ENCODE measurements around the gene STK36.

The STK36 gene

GRCh38 chr2:218644721-218645120 lies 27.2 kb upstream of the STK36 start:
- Histone ChIP-seq H3K9me3 (replicated peaks; ENCODE audit: low read length) (no peaks in the 10 kb centered on the region), H3K27me3 (ENCODE audit: control insufficient read depth, insufficient read depth, low read length) (no peaks in the 10 kb centered on the region), H3K4me2 (ENCODE audit: low read length) (no peak overlapping the region), H3K9ac (ENCODE audit: low read depth, low read length) (peak overlapping the region; percentile 56), H3K36me3 (ENCODE audit: insufficient read depth, low read length) (peaks cover 75% of the 10 kb centered on the region), H3K4me3 (ENCODE audit: low read length) (no peak overlapping the region), H3K4me1 (ENCODE audit: control insufficient read depth, insufficient read depth, low read length) (peaks cover 10% of the 10 kb centered on the region)

GRCh38 chr2:218645126-218645525 lies 26.8 kb upstream of the STK36 start:
- Histone ChIP-seq H3K4me1 (ENCODE audit: control insufficient read depth, insufficient read depth, low read length) (peaks cover 10% of the 10 kb centered on the region), H3K9me3 (replicated peaks; ENCODE audit: low read length) (no peaks in the 10 kb centered on the region), H3K4me2 (ENCODE audit: low read length) (no peak overlapping the region), H3K9ac (ENCODE audit: low read depth, low read length) (peak overlapping the region; percentile 56), H3K36me3 (ENCODE audit: insufficient read depth, low read length) (peaks cover 73% of the 10 kb centered on the region), H3K4me3 (ENCODE audit: low read length) (no peak overlapping the region), H3K27me3 (ENCODE audit: control insufficient read depth, insufficient read depth, low read length) (no peaks in the 10 kb centered on the region)

GRCh38 chr2:218648088-218648786 lies 23.6 kb upstream of the STK36 start:
- no peaks in the 10 kb centered on the region for H3K9me3 ChIP-seq (replicated peaks; ENCODE audit: low read length)
- H3K36me3 ChIP-seq (ENCODE audit: insufficient read depth, low read length): peaks cover 67% of the 10 kb centered on the region
- no peaks in the 10 kb centered on the region for H3K27me3 ChIP-seq (ENCODE audit: control insufficient read depth, insufficient read depth, low read length)
- no peak overlapping the region for H3K4me3 ChIP-seq (ENCODE audit: low read length)
- peaks cover 10% of the 10 kb centered on the region for H3K4me1 ChIP-seq (ENCODE audit: control insufficient read depth, insufficient read depth, low read length)
- no peak overlapping the region for H3K4me2 ChIP-seq (ENCODE audit: low read length)
- no peak overlapping the region for H3K9ac ChIP-seq (ENCODE audit: low read depth, low read length)

DNA sequence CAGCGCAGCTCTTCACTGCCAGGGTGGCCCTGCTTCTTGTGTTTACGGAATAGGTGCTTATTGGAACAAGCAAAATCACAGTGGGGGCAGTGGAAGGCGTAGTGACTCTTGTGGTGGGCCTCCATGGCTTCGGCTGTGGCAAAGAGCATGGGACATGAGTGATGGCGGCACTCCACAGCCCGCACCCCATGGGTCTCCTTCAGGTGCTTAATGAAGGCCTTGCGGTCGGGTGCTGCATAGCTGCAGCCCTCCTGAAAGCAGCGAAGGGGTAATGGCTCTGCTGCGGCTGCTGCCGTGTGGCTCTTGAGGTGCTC lies 23.1 kb upstream of the STK36 start:
- Histone ChIP-seq H3K4me1 (ENCODE audit: control insufficient read depth, insufficient read depth, low read length) (peaks cover 10% of the 10 kb centered on the region), H3K36me3 (ENCODE audit: insufficient read depth, low read length) (peaks cover 62% of the 10 kb centered on the region), H3K9me3 (replicated peaks; ENCODE audit: low read length) (no peaks in the 10 kb centered on the region), H3K27me3 (ENCODE audit: control insufficient read depth, insufficient read depth, low read length) (no peaks in the 10 kb centered on the region), H3K4me2 (ENCODE audit: low read length) (no peak overlapping the region), H3K9ac (ENCODE audit: low read depth, low read length) (no peak overlapping the region), H3K4me3 (ENCODE audit: low read length) (no peak overlapping the region)

- Histone ChIP-seq H3K9me3 (replicated peaks; ENCODE audit: low read length) (no peaks in the 10 kb centered on the region), H3K4me3 (ENCODE audit: low read length) (no peak overlapping the region), H3K36me3 (ENCODE audit: insufficient read depth, low read length) (peaks cover 27% of the 10 kb centered on the region), H3K27me3 (ENCODE audit: control insufficient read depth, insufficient read depth, low read length) (no peaks in the 10 kb centered on the region), H3K4me1 (ENCODE audit: control insufficient read depth, insufficient read depth, low read length) (peaks cover 8% of the 10 kb centered on the region), H3K4me2 (ENCODE audit: low read length) (no peak overlapping the region), H3K9ac (ENCODE audit: low read depth, low read length) (no peak overlapping the region)
These were observed 16.1 kb upstream of the STK36 start for GRCh38 chr2:218655751-218656150.

GRCh38 chr2:218658671-218659257 lies 13.1 kb upstream of the STK36 start:
- Histone ChIP-seq H3K9me3 (replicated peaks; ENCODE audit: low read length) (no peaks in the 10 kb centered on the region), H3K4me2 (ENCODE audit: low read length) (peak overlapping the region; percentile 97), H3K36me3 (ENCODE audit: insufficient read depth, low read length) (peaks cover 37% of the 10 kb centered on the region), H3K9ac (ENCODE audit: low read depth, low read length) (peak overlapping the region; percentile 88), H3K27me3 (ENCODE audit: control insufficient read depth, insufficient read depth, low read length) (no peaks in the 10 kb centered on the region), H3K4me3 (ENCODE audit: low read length) (peak overlapping the region; percentile 92), H3K4me1 (ENCODE audit: control insufficient read depth, insufficient read depth, low read length) (peaks cover 8% of the 10 kb centered on the region)

GRCh38 chr2:218659258-218659987 lies 12.5 kb upstream of the STK36 start, which contains the start of the genes BCS1L and ZNF142:
TSS of gene BCS1L (plus strand) at chr2:218659683. CDS start at chr2:218660988, 1,305 bp downstream.
TSS of gene ZNF142 (minus strand) at chr2:218659623. CDS start at chr2:218656429, 3,194 bp downstream.
- peak within 1 kb of the TSS; percentile 92 for H3K4me3 ChIP-seq (ENCODE audit: low read length)
- H3K9me3 ChIP-seq (replicated peaks; ENCODE audit: low read length): no peaks in the 10 kb centered on the region
- peaks cover 44% of the 10 kb centered on the region for H3K36me3 ChIP-seq (ENCODE audit: insufficient read depth, low read length)
- H3K4me1 ChIP-seq (ENCODE audit: control insufficient read depth, insufficient read depth, low read length): peaks cover 8% of the 10 kb centered on the region
- H3K9ac ChIP-seq (ENCODE audit: low read depth, low read length): peak within 1 kb of the TSS; percentile 88
- H3K27me3 ChIP-seq (ENCODE audit: control insufficient read depth, insufficient read depth, low read length): no peaks in the 10 kb centered on the region
- peak within 1 kb of the TSS; percentile 97 for H3K4me2 ChIP-seq (ENCODE audit: low read length)

GRCh38 chr2:218659988-218660358 lies 11.9 kb upstream of the STK36 start:
- H3K36me3 ChIP-seq (ENCODE audit: insufficient read depth, low read length): peaks cover 44% of the 10 kb centered on the region
- peak overlapping the region; percentile 88 for H3K9ac ChIP-seq (ENCODE audit: low read depth, low read length)
- no peaks in the 10 kb centered on the region for H3K9me3 ChIP-seq (replicated peaks; ENCODE audit: low read length)
- no peaks in the 10 kb centered on the region for H3K27me3 ChIP-seq (ENCODE audit: control insufficient read depth, insufficient read depth, low read length)
- H3K4me1 ChIP-seq (ENCODE audit: control insufficient read depth, insufficient read depth, low read length): peaks cover 8% of the 10 kb centered on the region
- H3K4me2 ChIP-seq (ENCODE audit: low read length): peak overlapping the region; percentile 97
- H3K4me3 ChIP-seq (ENCODE audit: low read length): peak overlapping the region; percentile 92

DNA sequence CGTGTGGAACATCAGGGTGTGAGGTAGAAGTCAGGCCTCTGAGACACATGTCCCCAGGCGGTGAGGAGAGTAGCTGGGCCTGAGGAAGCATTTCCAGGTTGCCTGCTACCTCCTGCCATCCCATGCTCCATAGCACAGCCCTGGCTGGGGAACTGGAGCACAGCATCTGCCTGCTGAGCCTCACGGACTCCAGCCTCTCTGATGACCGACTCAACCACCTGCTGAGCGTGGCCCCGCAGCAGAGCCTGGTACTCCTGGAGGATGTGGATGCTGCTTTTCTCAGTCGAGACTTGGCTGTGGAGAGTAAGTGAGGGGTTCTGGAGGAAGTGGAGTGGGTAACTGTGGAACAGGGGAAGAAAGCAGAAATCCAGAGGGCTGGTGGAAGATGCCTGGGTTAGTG lies 9.5 kb upstream of the STK36 start:
- no peaks in the 10 kb centered on the region for H3K27me3 ChIP-seq (ENCODE audit: control insufficient read depth, insufficient read depth, low read length)
- H3K4me1 ChIP-seq (ENCODE audit: control insufficient read depth, insufficient read depth, low read length): peaks cover 8% of the 10 kb centered on the region
- no peak overlapping the region for H3K9ac ChIP-seq (ENCODE audit: low read depth, low read length)
- H3K9me3 ChIP-seq (replicated peaks; ENCODE audit: low read length): no peaks in the 10 kb centered on the region
- H3K36me3 ChIP-seq (ENCODE audit: insufficient read depth, low read length): peaks cover 56% of the 10 kb centered on the region
- no peak overlapping the region for H3K4me2 ChIP-seq (ENCODE audit: low read length)
- no peak overlapping the region for H3K4me3 ChIP-seq (ENCODE audit: low read length)

GRCh38 chr2:218662827-218663226 lies 9.1 kb upstream of the STK36 start:
- Histone ChIP-seq H3K36me3 (ENCODE audit: insufficient read depth, low read length) (peaks cover 58% of the 10 kb centered on the region), H3K27me3 (ENCODE audit: control insufficient read depth, insufficient read depth, low read length) (no peaks in the 10 kb centered on the region), H3K9ac (ENCODE audit: low read depth, low read length) (no peak overlapping the region), H3K9me3 (replicated peaks; ENCODE audit: low read length) (no peaks in the 10 kb centered on the region), H3K4me3 (ENCODE audit: low read length) (no peak overlapping the region), H3K4me2 (ENCODE audit: low read length) (no peak overlapping the region), H3K4me1 (ENCODE audit: control insufficient read depth, insufficient read depth, low read length) (peaks cover 8% of the 10 kb centered on the region)

GRCh38 chr2:218663901-218664300 lies 8.0 kb upstream of the STK36 start:
- Histone ChIP-seq H3K4me3 (ENCODE audit: low read length) (no peak overlapping the region), H3K36me3 (ENCODE audit: insufficient read depth, low read length) (peaks cover 66% of the 10 kb centered on the region)

More at GRCh38 chr2:218663901-218664300, 8.0 kb upstream of the STK36 start:
- H3K4me1 ChIP-seq (ENCODE audit: control insufficient read depth, insufficient read depth, low read length): peaks cover 8% of the 10 kb centered on the region
- no peak overlapping the region for H3K4me2 ChIP-seq (ENCODE audit: low read length)
- H3K9ac ChIP-seq (ENCODE audit: low read depth, low read length): no peak overlapping the region
- H3K27me3 ChIP-seq (ENCODE audit: control insufficient read depth, insufficient read depth, low read length): no peaks in the 10 kb centered on the region
- no peaks in the 10 kb centered on the region for H3K9me3 ChIP-seq (replicated peaks; ENCODE audit: low read length)

Data from skeletal muscle satellite cell (primary cell).